Naive thymus-derived CD4-positive, alpha-beta T cell (primary cell): ENCODE results near the gene DNAJA4. TPM values are rescaled to one million over a fixed set of nuclear protein-coding genes. Genes with fewer than 3 reads are reported as not detected.

ENCODE experiments used
- ATAC-seq: fragments of 150-1000 bp; cut with Tn5 transposase; 2 replicates; pipeline ENCODE4 v1.10.0; 2021; ENCODE audit warnings: mild to moderate bottlenecking, moderate library complexity
- CTCF ChIA-PET: fragments of 350-600 bp; sonication (Branson Sonifier 250); formaldehyde crosslinking; loops from one replicate; lab custom pipeline; 2021; ENCODE audit warnings: antibody characterized with exemption; lab: Charles Lee
- POLR2A ChIA-PET: fragments of 350-600 bp; sonication (Branson Sonifier 250); formaldehyde crosslinking; loops from one replicate; lab custom pipeline; 2021; ENCODE audit warnings: antibody characterized with exemption, inconsistent platforms; lab: Charles Lee
- DNase-seq, 9 donors: peaks; one replicate each; pipeline versions ENCODE4 v3.0.0 to v3.0.0-alpha.2; 2020 to 2022; ENCODE audit warnings: mixed read lengths in 1 of 9
- H3K27ac ChIP-seq: one replicate; pipeline ENCODE4 v1.7.0; 2013; ENCODE audit warnings: mild to moderate bottlenecking, low read depth, low read length, moderate library complexity
- H3K27me3 ChIP-seq, 2 donors: one replicate each; pipeline ENCODE4 v1.7.0; 2013; ENCODE audit warnings: low read length in 2 of 2, mild to moderate bottlenecking in 2 of 2, moderate library complexity in 2 of 2; ENCODE audit not compliant: control insufficient read depth in 2 of 2, insufficient read depth in 2 of 2
- H3K36me3 ChIP-seq, 3 experiments: 1 replicate in 2 of 3; 2 replicates in 1 of 3; pipeline ENCODE4 v1.7.0; 2013; ENCODE audit warnings: low read length in 3 of 3, mild to moderate bottlenecking in 3 of 3, moderate library complexity in 1 of 3; ENCODE audit not compliant: insufficient read depth in 3 of 3, control insufficient read depth in 2 of 3
- H3K4me1 ChIP-seq, 2 donors: one replicate each; pipeline ENCODE4 v1.7.0; 2013; ENCODE audit warnings: low read length in 2 of 2, mild to moderate bottlenecking in 2 of 2, moderate library complexity in 1 of 2; ENCODE audit not compliant: control insufficient read depth in 2 of 2, insufficient read depth in 2 of 2
- H3K4me3 ChIP-seq: 2 replicates; pipeline ENCODE4 v1.7.0; 2013; ENCODE audit warnings: mild to moderate bottlenecking, low read length
- H3K9me3 ChIP-seq, 3 experiments: 1 replicate in 2 of 3; 2 replicates in 1 of 3; pipeline ENCODE4 v1.7.0; 2013; ENCODE audit warnings: low read length in 3 of 3; ENCODE audit not compliant: control insufficient read depth in 2 of 3
- H3K27ac Mint-ChIP-seq, 9 donors: one replicate each; pipeline ENCODE4 v1.8.0; 2020 to 2022; ENCODE audit warnings: mixed read lengths in 9 of 9, mild to moderate bottlenecking in 8 of 9, moderate library complexity in 5 of 9, inconsistent platforms in 2 of 9
- H3K27me3 Mint-ChIP-seq, 5 donors: one replicate each; pipeline ENCODE4 v1.8.0; 2021 to 2022; ENCODE audit warnings: mixed read lengths in 5 of 5, mild to moderate bottlenecking in 1 of 5
- H3K36me3 Mint-ChIP-seq, 5 donors: one replicate each; pipeline ENCODE4 v1.8.0; 2020 to 2022; ENCODE audit warnings: mixed read lengths in 5 of 5, mild to moderate bottlenecking in 3 of 5, inconsistent platforms in 1 of 5
- H3K4me1 Mint-ChIP-seq, 7 donors: one replicate each; pipeline ENCODE4 v1.8.0; 2020 to 2022; ENCODE audit warnings: mixed read lengths in 7 of 7, mild to moderate bottlenecking in 3 of 7, inconsistent platforms in 1 of 7
- H3K4me3 Mint-ChIP-seq, 10 donors: one replicate each; pipeline ENCODE4 v1.8.0; 2020 to 2022; ENCODE audit warnings: mild to moderate bottlenecking in 10 of 10, mixed read lengths in 10 of 10, moderate library complexity in 6 of 10, inconsistent platforms in 2 of 10
- H3K9me3 Mint-ChIP-seq, 11 donors: one replicate each; pipeline ENCODE4 v1.8.0; 2020 to 2022; ENCODE audit warnings: mixed read lengths in 11 of 11, mild to moderate bottlenecking in 4 of 11, inconsistent platforms in 1 of 11, moderate library complexity in 1 of 11
- intact Hi-C, 2 donors: fragments of 100-400 bp; cut with micrococcal nuclease; formaldehyde crosslinking; loops; one replicate each; pipeline ENCODE4 v1.15.1; 2023
- polyA plus RNA-seq, 2 donors: library from polyadenylated mRNA; unstranded; fragments of 300-500 nt; fragmentation: Illumina TruSeq; gene quantifications; one replicate each; pipeline ENCODE4 v1.2.3, GENCODE V29; 2021
- total RNA-seq, 6 experiments: library from RNA in 5 of 6; stranded (reverse) in 5 of 6; gene quantifications; 1 replicate in 5 of 6; 2 replicates in 1 of 6; pipeline ENCODE4 v1.2.3 and lab custom pipeline; 2021 to 2026

Gene DNAJA4
- total and polyA plus RNA-seq, 7 experiments from 2014 or later, result 9.9 to 44.7 (median 35.0) TPM

GRCh38 chr15:78325092-78325843, 60.9 kb downstream of the DNAJA4 start:
- intact Hi-C loops, result no loop called here
- Histone ChIP-seq H3K4me1 (no peaks in the 10 kb centered on the region), H3K9me3 (no peaks in the 10 kb centered on the region), H3K4me3 (no peak overlapping the region), H3K27me3 (no peaks in the 10 kb centered on the region), H3K36me3 (no peaks in the 10 kb centered on the region), H3K27ac (no peak overlapping the region)
- ChIA-PET CTCF (no interaction called here), POLR2A (no interaction called here)
- Mint-ChIP-seq H3K36me3 (no peaks in the 10 kb centered on the region), H3K4me3 (no peak overlapping the region), H3K27ac (no peak overlapping the region), H3K4me1 (no peaks in the 10 kb centered on the region), H3K9me3 (no peaks in the 10 kb centered on the region), H3K27me3 (peaks cover 0 to 6% (median 0%) of the 10 kb centered on the region in 5 donors)
- DNase-seq (no peak), ATAC-seq (no peak)

- Histone ChIP-seq H3K4me1 (no peaks in the 10 kb centered on the region), H3K36me3 (no peaks in the 10 kb centered on the region), H3K4me3 (no peak overlapping the region), H3K27me3 (no peaks in the 10 kb centered on the region), H3K27ac (no peak overlapping the region), H3K9me3 (no peaks in the 10 kb centered on the region)
- DNase-seq (no peak), ATAC-seq (no peak)
- ChIA-PET CTCF (no interaction called here), POLR2A (no interaction called here)
- no peak overlapping the region for H3K4me3 Mint-ChIP-seq
- peaks cover 0 to 3% (median 0%) of the 10 kb centered on the region in 7 donors for H3K4me1 Mint-ChIP-seq
- no peak overlapping the region for H3K27ac Mint-ChIP-seq
- no peaks in the 10 kb centered on the region for H3K9me3 Mint-ChIP-seq
- H3K36me3 Mint-ChIP-seq, result no peaks in the 10 kb centered on the region
- intact Hi-C loops, result no loop called here
- H3K27me3 Mint-ChIP-seq, result peaks cover 0 to 6% (median 0%) of the 10 kb centered on the region in 5 donors
These were observed 63.1 kb downstream of the DNAJA4 start for GRCh38 chr15:78327466-78327865.

GRCh38 chr15:78329625-78330024, 65.3 kb downstream of the DNAJA4 start:
- no peak for ATAC-seq
- intact Hi-C loops, result no loop called here
- H3K4me1 Mint-ChIP-seq, result peaks cover 0 to 3% (median 0%) of the 10 kb centered on the region in 7 donors
- H3K27ac ChIP-seq, result no peak overlapping the region
- POLR2A ChIA-PET, result no interaction called here
- no peaks in the 10 kb centered on the region for H3K36me3 ChIP-seq
- DNase-seq, result no peak
- no peak overlapping the region for H3K4me3 ChIP-seq
- no peak overlapping the region for H3K4me3 Mint-ChIP-seq
- no peaks in the 10 kb centered on the region for H3K9me3 Mint-ChIP-seq
- no peaks in the 10 kb centered on the region for H3K27me3 ChIP-seq
- no peaks in the 10 kb centered on the region for H3K36me3 Mint-ChIP-seq
- H3K9me3 ChIP-seq, result no peaks in the 10 kb centered on the region
- no peak overlapping the region for H3K27ac Mint-ChIP-seq
- H3K4me1 ChIP-seq, result no peaks in the 10 kb centered on the region
- CTCF ChIA-PET, result no interaction called here
- peaks cover 0 to 10% (median 0%) of the 10 kb centered on the region in 5 donors for H3K27me3 Mint-ChIP-seq

Other genes starting within 250 kb of the DNAJA4 start
- gene TBC1D2B, start 186.9 kb upstream of the DNAJA4 start, total RNA-seq, result 100 to 1,000 TPM in 2 of 5 experiments, 10 to 100 TPM in 3; 69.7 to 119 (median 86.1) TPM
- 10 to 100 TPM in 1 of 2 donors, 1 to 10 TPM in 1; 7.4 to 14.5 TPM for gene TBC1D2B, start 186.9 kb upstream of the DNAJA4 start, polyA plus RNA-seq
- gene SH2D7, start 172.0 kb upstream of the DNAJA4 start, total RNA-seq, result not detected
- not detected for gene SH2D7, start 172.0 kb upstream of the DNAJA4 start, polyA plus RNA-seq
- gene CIB2, start 133.1 kb upstream of the DNAJA4 start, total RNA-seq, result 1 to 10 TPM; 1.0 to 2.0 (median 1.7) TPM
- 1 to 10 TPM; 1.8 to 2.1 TPM for gene CIB2, start 133.1 kb upstream of the DNAJA4 start, polyA plus RNA-seq
- gene IDH3A, start 115.2 kb upstream of the DNAJA4 start, total RNA-seq, result 100 to 1,000 TPM in 1 of 5 experiments, 10 to 100 TPM in 4; 44.4 to 105 (median 61.1) TPM
- 10 to 100 TPM; 40.5 to 46.7 TPM for gene IDH3A, start 115.2 kb upstream of the DNAJA4 start, polyA plus RNA-seq
- gene ACSBG1, start 30.0 kb upstream of the DNAJA4 start, total RNA-seq, result under 1 TPM in 1 of 5 experiments, not detected in 4; 0.39 TPM
- under 1 TPM in 1 of 2 donors, not detected in 1; 0.06 TPM for gene ACSBG1, start 30.0 kb upstream of the DNAJA4 start, polyA plus RNA-seq
- 10 to 100 TPM; 26.7 to 48.7 (median 43.6) TPM for gene SKIC8, start 35.0 kb downstream of the DNAJA4 start, total RNA-seq
- gene SKIC8, start 35.0 kb downstream of the DNAJA4 start, polyA plus RNA-seq, result 10 to 100 TPM; 95.1 to 95.8 TPM
- gene CRABP1, start 75.8 kb downstream of the DNAJA4 start, total RNA-seq, result not detected
- not detected for gene CRABP1, start 75.8 kb downstream of the DNAJA4 start, polyA plus RNA-seq
- gene IREB2, start 173.7 kb downstream of the DNAJA4 start, total RNA-seq, result 10 to 100 TPM; 64.1 to 79.8 (median 69.5) TPM
- 10 to 100 TPM; 17.6 to 18.0 TPM for gene IREB2, start 173.7 kb downstream of the DNAJA4 start, polyA plus RNA-seq
- gene HYKK, start 243.0 kb downstream of the DNAJA4 start, total RNA-seq, result 1 to 10 TPM; 1.4 to 7.3 (median 3.1) TPM
- gene HYKK, start 243.0 kb downstream of the DNAJA4 start, polyA plus RNA-seq, result 10 to 100 TPM in 1 of 2 donors, 1 to 10 TPM in 1; 6.2 to 10.1 TPM